Measurements from ENCODE around the gene NPDC1.
"Not testable (repeated sequence)": the region's sequence is repeated elsewhere in the genome, so short reads cannot be mapped to it uniquely, and the experiment has no call there.

The NPDC1 gene

GRCh38 chr9:137063311-137064026, 17.5 kb upstream of the NPDC1 start:
- ATAC-seq = no peak; the same call in 2 of the 3 replicates

GRCh38 chr9:137062798-137063197, 16.8 kb upstream of the NPDC1 start:
- ATAC-seq = not testable (repeated sequence)

More at GRCh38 chr9:137063311-137064026, 17.5 kb upstream of the NPDC1 start:
- no peak for TF ChIP-seq ZFP3 (CRISPR knock-in tag; IDR thresholded peaks at IDR 0.05)
- TF ChIP-seq ISL1 (CRISPR knock-in tag; IDR thresholded peaks at IDR 0.05) = no peak
- no peak for TF ChIP-seq TOX (CRISPR knock-in tag; IDR thresholded peaks at IDR 0.05; ENCODE audit: borderline replicate concordance)
- TF ChIP-seq CSRNP3 (CRISPR knock-in tag; IDR thresholded peaks at IDR 0.05) = no peak
- no peak for TF ChIP-seq TCF4 (CRISPR knock-in tag; IDR thresholded peaks at IDR 0.05; ENCODE audit: borderline replicate concordance)
- TF ChIP-seq SNAI2 (CRISPR knock-in tag; IDR thresholded peaks at IDR 0.05) = no peak
- TF ChIP-seq BACH2 (CRISPR knock-in tag; IDR thresholded peaks at IDR 0.05; ENCODE audit: borderline replicate concordance) = no peak
- no peak for TF ChIP-seq PATZ1 (CRISPR knock-in tag; IDR thresholded peaks at IDR 0.05; ENCODE audit: borderline replicate concordance)
- no peak for TF ChIP-seq TSHZ2 (CRISPR knock-in tag; IDR thresholded peaks at IDR 0.05)
- TF ChIP-seq CSDC2 (CRISPR knock-in tag; IDR thresholded peaks at IDR 0.05) = no peak
- no peak for TF ChIP-seq POU6F1 (CRISPR knock-in tag; IDR thresholded peaks at IDR 0.05; ENCODE audit: borderline replicate concordance, low read depth)
- TF ChIP-seq GLIS3 (CRISPR knock-in tag; IDR thresholded peaks at IDR 0.05) = no peak
- no peak for TF ChIP-seq ZNF565 (CRISPR knock-in tag; conservative IDR thresholded peaks at IDR 0.05; ENCODE audit: low read depth)
- no peak for TF ChIP-seq ZFP30 (CRISPR knock-in tag; IDR thresholded peaks at IDR 0.05)
- TF ChIP-seq CREB5 (CRISPR knock-in tag; IDR thresholded peaks at IDR 0.05; ENCODE audit: low read depth) = no peak
- TF ChIP-seq OSR1 (CRISPR knock-in tag; IDR thresholded peaks at IDR 0.05) = no peak

- TF ChIP-seq ZFP3 (CRISPR knock-in tag; IDR thresholded peaks at IDR 0.05) (no peak), TOX (CRISPR knock-in tag; IDR thresholded peaks at IDR 0.05; ENCODE audit: borderline replicate concordance) (no peak), ZC3H10 (CRISPR knock-in tag; IDR thresholded peaks at IDR 0.05) (no peak), SNAI2 (CRISPR knock-in tag; IDR thresholded peaks at IDR 0.05) (no peak), CSDC2 (CRISPR knock-in tag; IDR thresholded peaks at IDR 0.05) (no peak), PPARA (CRISPR knock-in tag; IDR thresholded peaks at IDR 0.05; ENCODE audit: borderline replicate concordance) (no peak), TCF4 (CRISPR knock-in tag; IDR thresholded peaks at IDR 0.05; ENCODE audit: borderline replicate concordance) (no peak), PATZ1 (CRISPR knock-in tag; IDR thresholded peaks at IDR 0.05; ENCODE audit: borderline replicate concordance) (no peak), RARB (CRISPR knock-in tag; IDR thresholded peaks at IDR 0.05) (no peak), ISL1 (CRISPR knock-in tag; IDR thresholded peaks at IDR 0.05) (no peak), ARNTL (CRISPR knock-in tag; IDR thresholded peaks at IDR 0.05; ENCODE audit: borderline replicate concordance, low read depth) (no peak)
- ATAC-seq = no peak
Observed at GRCh38 chr9:137062384-137062783, 16.4 kb upstream of the NPDC1 start.

Measured in SK-N-SH treated with all-trans-retinoic acid at 6 μM for 48 hours (cell line).